NCI-H146 (cell line): ENCODE data around the gene EMX1.
A peak's percentile ranks its signal among the peaks of the same experiment; 100 is the strongest.

Source experiments
- DNase-seq: peaks from one replicate; lab custom pipeline; 2025; lab: John Stamatoyannopoulos, UW

The EMX1 gene

GRCh38 chr2:72958542-72959385 is 41.4 kb downstream of the EMX1 start:
- DNase-seq: no peak

DNA sequence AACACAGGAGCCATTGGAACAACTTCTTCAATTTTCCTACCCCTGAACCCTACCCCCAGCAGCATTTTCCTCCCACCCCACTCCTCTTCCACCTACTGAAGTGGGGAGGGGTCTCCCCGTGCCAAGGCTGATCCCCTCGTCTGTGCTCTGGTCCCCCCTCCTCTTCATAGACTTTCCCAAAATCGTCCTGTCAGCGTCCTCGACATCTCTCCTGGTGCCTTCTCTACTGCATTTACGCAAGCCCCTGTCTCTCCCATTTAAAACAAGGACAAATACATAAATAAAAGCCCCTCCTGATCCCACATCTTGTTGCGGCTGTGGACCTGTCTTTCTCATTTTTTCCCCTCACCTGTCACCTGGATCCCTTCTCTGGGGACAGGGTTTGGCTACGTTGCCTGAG is 42.2 kb downstream of the EMX1 start:
- DNase-seq: no peak

DNA sequence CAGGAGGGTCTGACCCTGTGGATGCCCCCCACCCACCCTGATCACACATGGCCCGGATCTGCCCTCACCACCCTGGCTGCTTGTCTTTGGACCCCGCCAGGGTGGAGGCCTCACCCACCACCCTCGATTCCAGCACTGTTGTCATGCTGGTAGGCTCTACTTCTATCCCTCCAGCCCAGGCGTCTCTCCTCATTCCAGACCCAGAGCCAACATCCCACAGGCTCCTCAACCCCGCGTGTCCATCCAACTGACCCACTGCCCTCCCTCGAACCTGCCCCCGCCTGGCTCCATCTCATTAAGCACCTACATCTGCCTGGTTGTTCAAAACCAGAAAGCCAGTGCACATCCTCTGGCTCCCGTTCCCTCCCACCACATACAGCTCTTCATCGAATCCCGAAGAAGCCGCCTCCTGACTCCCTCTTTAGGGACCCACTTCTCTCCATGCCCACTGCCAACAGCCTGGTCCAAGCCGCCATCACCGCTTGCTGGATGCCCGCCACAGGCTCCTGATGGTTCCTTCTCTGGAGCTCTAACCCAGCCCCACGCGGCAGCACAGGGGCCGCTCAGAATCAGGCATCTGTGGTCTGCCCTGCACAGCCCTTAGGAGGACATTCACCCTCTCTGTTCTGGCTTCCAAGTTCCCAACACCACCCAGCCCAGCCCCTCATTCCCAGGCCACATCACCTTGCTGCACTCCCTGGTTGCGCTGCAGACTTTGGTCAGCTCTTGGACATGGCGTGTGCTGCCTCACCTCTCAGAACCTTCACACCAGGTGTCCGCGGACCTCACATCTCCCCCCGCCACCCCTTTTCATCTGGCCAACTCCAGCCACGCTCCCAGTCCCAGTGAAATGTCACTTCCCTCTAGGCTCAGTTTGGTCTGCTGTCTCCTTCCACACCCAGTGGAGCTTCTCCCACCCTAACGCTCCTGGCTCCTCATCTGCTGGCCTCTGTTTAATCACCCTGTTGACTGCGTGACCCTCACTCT is 43.0 kb downstream of the EMX1 start:
- no peak for DNase-seq

GRCh38 chr2:72961036-72961720 is 43.9 kb downstream of the EMX1 start:
- no peak for DNase-seq

DNA sequence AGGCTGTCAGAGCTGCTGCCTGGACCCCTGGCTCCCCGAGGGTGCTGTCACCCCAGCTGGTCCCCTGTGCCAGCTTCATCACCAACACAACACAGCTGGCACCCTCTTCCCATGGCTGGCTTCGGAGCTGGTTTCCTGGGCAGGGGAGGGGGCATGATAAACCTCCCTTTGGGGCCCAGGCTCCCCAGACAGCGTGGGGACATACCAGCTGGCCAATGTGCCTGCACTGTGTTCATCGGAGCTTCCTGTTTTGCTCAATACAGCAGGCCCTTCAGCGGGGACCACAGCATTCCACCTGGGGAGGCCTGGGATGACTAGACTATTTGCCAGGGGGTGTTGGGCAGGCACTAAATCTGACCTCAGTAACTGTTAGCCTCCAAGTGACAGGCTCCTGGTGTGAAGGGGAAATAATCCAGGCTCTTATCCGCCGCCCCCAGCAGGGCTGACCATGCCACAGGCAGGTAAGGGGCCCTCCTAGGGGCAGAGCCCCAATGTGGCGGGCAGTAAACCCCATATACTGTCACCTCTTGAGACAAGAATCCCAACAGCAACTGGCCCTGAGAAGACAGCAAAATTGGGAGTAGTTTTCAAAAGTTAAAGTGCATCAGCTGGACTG is 44.6 kb downstream of the EMX1 start:
- DNase-seq: no peak

DNA sequence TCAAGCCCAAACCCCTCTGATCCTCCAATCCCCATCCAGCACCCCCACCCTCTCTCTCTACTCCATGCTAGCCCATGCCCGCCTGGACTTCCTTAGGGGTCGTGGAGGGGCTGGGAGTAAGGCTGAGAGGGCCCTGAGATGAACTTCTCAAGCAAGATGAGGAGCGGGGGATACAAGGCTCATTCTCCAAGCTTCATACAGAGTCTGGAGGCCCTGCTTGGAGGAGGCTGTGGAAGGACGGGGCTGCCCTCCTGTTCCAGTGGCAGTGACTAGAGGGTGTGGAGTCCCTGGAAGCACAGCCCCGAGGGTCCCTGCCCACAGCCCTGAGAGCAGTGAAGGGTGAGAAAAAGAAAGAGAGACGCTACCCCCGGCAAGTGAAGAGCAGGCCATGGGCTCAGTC is 45.6 kb downstream of the EMX1 start:
- no peak for DNase-seq

- no peak for DNase-seq
Observed at GRCh38 chr2:72963423-72964145, 46.3 kb downstream of the EMX1 start.

GRCh38 chr2:72964146-72964525 is 46.8 kb downstream of the EMX1 start:
- DNase-seq: no peak

DNA sequence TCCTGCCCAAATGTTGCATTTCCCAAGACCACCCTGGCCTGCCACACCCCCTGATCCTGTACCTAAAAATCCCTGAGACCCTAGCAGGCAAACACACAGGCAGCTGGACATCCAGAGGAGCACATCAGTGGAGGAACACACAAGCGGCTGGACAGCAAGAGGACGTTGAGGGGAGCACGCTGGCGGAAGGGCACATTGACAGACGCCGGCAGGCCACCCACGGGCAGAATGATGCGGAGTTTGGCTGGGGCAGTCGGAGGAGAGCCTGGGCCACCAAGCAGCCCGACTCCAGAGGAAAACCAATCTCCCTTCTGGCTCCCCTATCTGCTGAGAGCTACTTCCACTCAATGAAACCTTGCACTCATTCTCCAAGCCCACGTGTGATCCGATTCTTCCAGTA is 47.7 kb downstream of the EMX1 start:
- no peak for DNase-seq

DNA sequence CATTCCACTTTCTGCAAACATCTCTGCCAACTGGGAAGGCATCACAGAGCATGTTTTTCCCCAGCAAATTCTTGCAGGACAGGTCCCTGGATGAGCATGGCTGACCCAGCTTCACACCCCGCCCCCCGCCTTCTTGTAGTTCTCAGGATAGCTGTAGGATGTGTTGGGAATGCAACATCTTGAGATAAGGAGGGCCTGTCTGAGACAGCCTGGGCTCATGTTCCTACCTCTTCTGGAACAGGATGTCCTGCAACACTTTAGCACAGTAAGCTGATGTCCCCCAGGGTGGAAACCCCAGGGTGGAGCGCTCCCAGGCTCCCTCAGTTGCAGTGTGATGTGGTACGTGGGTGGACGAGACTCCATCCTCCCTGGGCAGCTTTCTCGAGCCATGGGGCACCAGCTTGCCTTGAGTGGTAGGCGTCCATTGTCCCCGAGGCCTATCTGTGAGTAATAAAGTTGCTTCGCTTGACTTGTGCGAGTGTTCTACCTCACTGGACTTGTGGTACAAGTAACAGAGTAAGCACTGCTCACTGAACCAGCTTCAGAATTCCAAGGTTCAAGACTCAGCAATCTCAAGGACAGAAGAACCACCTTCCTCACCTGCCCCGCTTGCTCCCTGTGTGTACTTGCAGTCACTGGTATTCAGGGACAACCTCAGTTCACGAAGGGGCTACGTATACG is 48.6 kb downstream of the EMX1 start:
- DNase-seq: no peak

- DNase-seq: no peak
Observed at GRCh38 chr2:72968286-72968685, 51.0 kb downstream of the EMX1 start.

DNA sequence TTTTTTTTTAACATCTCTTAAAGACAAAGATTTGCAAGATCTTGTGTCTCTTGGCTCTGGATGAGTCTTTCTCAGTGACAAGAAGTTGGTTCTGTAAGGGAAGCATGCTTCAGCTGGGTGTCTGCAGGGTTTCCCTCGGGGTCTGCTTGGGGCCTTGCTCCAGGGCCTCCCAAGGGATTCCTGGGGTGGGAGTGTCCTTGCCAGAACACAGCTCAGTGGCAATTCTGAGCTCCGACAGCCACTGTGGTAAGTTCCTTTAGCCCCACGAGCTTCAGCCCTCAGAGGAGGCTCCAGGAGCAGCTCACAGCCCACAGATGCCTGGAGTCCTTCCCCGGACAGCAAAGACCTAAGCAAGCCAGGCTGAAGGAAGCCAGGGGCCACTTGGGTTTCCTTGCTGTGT is 52.4 kb downstream of the EMX1 start:
- no peak for DNase-seq

GRCh38 chr2:72971036-72971435 is 53.7 kb downstream of the EMX1 start:
- DNase-seq: no peak

GRCh38 chr2:72972352-72973136 is 55.2 kb downstream of the EMX1 start:
- no peak for DNase-seq

DNA sequence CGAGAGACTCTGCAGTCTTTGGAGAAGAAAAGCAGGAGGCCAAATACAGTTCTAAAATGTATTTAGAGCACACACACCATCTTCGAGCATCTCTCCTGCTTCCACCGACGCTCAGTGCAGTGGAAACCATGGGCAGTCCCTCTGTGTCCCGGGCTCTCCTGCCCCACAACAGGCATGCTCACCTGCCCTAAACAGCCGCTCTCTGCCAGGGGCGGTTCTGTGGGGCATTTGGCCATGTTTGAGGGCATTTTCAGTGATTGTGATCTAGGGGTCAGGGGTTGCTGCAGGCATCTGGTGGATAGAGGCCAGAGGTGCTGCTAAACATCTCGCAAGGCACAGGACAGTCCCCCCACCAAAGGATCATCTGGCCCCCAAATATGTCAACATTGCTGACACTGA is 55.8 kb downstream of the EMX1 start:
- no peak for DNase-seq

DNA sequence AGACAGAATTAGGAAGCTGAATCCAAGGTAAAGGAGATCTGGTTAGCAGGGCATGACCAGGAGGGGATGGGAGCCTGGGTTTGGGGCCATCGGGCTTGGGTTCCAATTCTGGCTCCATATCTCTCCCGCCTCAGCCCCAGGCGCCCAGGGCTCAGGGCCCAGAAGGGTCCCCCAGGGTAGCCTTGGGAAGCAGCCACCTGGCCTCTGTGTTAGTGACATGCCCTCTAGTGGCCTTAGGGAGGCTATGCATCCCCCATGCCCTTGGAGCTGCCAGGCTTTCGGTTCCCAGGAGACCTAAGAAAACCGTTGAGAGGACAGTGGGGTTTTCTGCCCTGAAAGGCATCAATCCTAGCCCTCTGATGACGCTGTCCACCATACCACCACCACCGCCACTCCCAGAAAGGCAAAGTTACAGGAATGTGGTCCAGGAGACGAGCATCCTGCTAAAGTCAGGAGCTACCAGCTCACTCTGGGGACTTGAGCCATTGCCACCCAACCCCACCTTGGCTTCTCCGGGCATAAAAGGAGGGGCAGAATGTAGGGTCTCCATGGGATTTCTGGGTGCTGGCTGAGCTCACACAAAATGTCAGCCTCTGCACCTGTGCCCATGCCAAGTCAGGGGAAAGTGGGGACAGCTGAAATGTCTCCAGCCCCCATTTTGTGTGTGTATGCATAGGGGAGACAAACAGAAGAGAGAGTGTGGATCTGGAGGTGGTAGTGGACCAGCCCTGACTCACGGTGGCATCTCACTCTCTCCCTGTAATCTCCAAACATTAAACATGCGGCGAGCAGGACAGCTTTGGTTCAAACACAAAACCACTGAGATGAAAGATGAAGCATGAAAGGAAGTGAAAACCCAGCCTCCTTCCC is 56.5 kb downstream of the EMX1 start:
- peak; percentile 68 for DNase-seq

GRCh38 chr2:72974436-72974754 is 57.1 kb downstream of the EMX1 start:
- DNase-seq: peak; percentile 13

DNA sequence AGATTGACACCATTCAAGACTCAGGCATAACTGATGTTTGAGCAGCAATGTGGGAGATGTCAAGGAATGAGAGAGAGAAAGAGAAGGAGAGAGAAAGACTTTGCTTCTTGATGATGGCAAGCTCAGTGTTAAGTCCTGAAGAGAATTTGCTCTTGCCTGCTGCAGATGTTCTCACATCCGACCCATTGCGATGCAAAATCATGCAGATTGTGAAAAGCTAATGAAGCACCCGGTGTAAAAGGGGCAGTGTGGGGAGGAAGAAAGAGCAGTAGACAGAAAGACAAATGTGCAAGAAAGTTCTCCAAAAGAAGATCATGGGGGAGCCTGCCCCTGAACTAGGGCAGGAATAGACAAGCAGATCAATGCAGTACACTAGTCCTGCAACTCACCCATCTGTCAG is 57.7 kb downstream of the EMX1 start:
- no peak for DNase-seq

- DNase-seq: no peak
Observed at GRCh38 chr2:72979896-72980295, 62.6 kb downstream of the EMX1 start.
